HAP-1 (cell line): ENCODE results near the gene MAN1C1.

Source experiments
- DNase-seq, 2 experiments: peaks; one replicate each; pipeline ENCODE4 v3.0.0-alpha.2; 2016 to 2020; ENCODE audit warnings: low spot score in 2 of 2
- H3K27me3 ChIP-seq: fragments of 250-450 bp; sonication (Bioruptor Pico); 2 replicates; pipeline ENCODE4 v1.5.1; 2020; ENCODE audit warnings: low read depth, mild to moderate bottlenecking, moderate library complexity
- H3K36me3 ChIP-seq: fragments of 250-450 bp; sonication (Bioruptor Pico); replicated peaks from 2 replicates; pipeline ENCODE4 v1.5.1; 2020; ENCODE audit warnings: mild to moderate bottlenecking
- H3K4me1 ChIP-seq: fragments of 250-450 bp; sonication (Bioruptor Pico); 2 replicates; pipeline ENCODE4 v1.5.1; 2020; ENCODE audit warnings: mild to moderate bottlenecking
- H3K4me3 ChIP-seq: fragments of 250-450 bp; sonication (Bioruptor Pico); 2 replicates; pipeline ENCODE4 v1.5.1; 2020; ENCODE audit warnings: mild to moderate bottlenecking, moderate library complexity
- H3K9me3 ChIP-seq: fragments of 250-450 bp; sonication (Bioruptor Pico); 2 replicates; pipeline ENCODE4 v1.5.1; 2020; ENCODE audit warnings: mild to moderate bottlenecking, moderate library complexity
- in situ Hi-C: fragments of 300-500 bp; cut with MboI; formaldehyde crosslinking; loops from 3 replicates; pipeline ENCODE4 v1.14.3; 2020; ENCODE audit warnings: low sequenced_read_pairs, inconsistent platforms, mixed read lengths

The MAN1C1 gene

DNA sequence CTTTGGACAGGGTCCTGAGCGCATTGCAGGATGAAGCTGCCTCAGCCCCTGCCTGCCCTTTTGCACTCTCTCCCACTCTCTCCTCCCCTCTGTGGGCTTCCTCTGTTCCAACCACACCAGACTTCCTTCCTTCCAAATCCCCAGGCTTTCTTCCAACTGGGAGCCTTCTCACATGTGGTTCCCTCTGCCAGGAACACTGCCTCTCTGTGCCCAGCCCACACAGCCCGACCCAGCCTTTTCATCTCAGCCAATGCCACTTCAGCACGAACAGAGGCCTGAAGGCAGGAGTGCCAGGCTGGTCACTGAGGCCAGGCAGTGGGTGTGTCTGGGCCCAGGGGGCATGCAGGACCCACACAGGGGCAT is 189.3 kb downstream of the MAN1C1 start:
- in situ Hi-C loops: loop anchor here (25.0 kb wide), 1 partner anchor 394 kb away; the partner anchor contains the start of gene RHCE
- Histone ChIP-seq H3K4me3 (no peak overlapping the region), H3K4me1 (peaks cover 8% of the 10 kb centered on the region), H3K36me3 (peaks cover 44% of the 10 kb centered on the region), H3K27me3 (no peaks in the 10 kb centered on the region), H3K9me3 (no peaks in the 10 kb centered on the region)
- DNase-seq: no peak

- H3K4me1 ChIP-seq: peaks cover 5% of the 10 kb centered on the region
- H3K36me3 ChIP-seq: peaks cover 46% of the 10 kb centered on the region
- no peaks in the 10 kb centered on the region for H3K27me3 ChIP-seq
- in situ Hi-C loops: loop anchor here (25.0 kb wide), 1 partner anchor 394 kb away; the partner anchor contains the start of gene RHCE
- DNase-seq: no peak
- H3K9me3 ChIP-seq: no peaks in the 10 kb centered on the region
- H3K4me3 ChIP-seq: no peak overlapping the region
Observed at GRCh38 chr1:25806418-25806817, 189.8 kb downstream of the MAN1C1 start.

- H3K27me3 ChIP-seq: no peaks in the 10 kb centered on the region
- no peak overlapping the region for H3K4me3 ChIP-seq
- in situ Hi-C loops: loop anchor here (25.0 kb wide), 1 partner anchor 395 kb away; the partner anchor contains the start of gene RHCE
- H3K9me3 ChIP-seq: no peaks in the 10 kb centered on the region
- peaks cover 4% of the 10 kb centered on the region; the same call in 1 of the 2 replicates for H3K4me1 ChIP-seq
- H3K36me3 ChIP-seq: peaks cover 52% of the 10 kb centered on the region
- DNase-seq: no peak
Observed at GRCh38 chr1:25807480-25808390, 191.1 kb downstream of the MAN1C1 start.

- H3K27me3 ChIP-seq: no peaks in the 10 kb centered on the region
- no peak overlapping the region for H3K4me3 ChIP-seq
Observed at GRCh38 chr1:25808481-25809244, 192.1 kb downstream of the MAN1C1 start.

DNA sequence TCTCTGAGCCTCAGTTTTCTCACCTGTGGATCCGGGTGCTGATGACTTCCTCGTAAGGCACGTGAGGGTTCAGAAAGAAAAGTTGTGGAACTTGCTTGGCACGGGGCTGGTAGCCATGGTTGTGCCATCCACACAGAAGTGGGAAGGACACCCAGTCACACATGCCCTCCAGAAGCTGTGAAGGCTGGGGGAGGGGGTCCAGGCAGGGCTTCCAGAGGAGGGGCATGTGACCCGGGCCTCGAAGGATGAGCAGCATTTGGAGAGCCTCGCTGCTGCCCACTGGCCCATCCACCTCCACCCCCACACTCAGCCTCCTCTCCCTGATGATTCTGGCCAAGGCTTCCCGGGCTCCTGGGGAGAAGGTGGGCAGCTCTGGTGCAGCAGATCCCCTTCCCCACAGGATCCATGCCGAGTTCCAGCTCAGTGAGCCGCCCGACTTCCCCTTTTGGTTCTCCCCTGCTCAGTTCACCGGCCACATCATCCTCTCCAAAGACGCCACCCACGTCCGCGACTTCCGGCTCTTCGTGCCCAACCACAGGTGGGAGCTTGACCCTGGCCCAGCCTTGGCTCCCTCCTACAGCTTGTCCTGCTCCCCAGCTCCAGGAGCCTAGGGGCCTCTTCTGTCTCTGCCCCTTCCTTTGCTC is 192.8 kb downstream of the MAN1C1 start:
- in situ Hi-C loops: loop anchor here (25.0 kb wide), 1 partner anchor 397 kb away; the partner anchor contains the start of gene RHCE

More at GRCh38 chr1:25808481-25809244, 192.1 kb downstream of the MAN1C1 start:
- no peaks in the 10 kb centered on the region for H3K4me1 ChIP-seq
- H3K9me3 ChIP-seq: no peaks in the 10 kb centered on the region
- in situ Hi-C loops: loop anchor here (25.0 kb wide), 1 partner anchor 396 kb away; the partner anchor contains the start of gene RHCE
- H3K36me3 ChIP-seq: peaks cover 48% of the 10 kb centered on the region
- DNase-seq: no peak

GRCh38 chr1:25809929-25810328 is 193.3 kb downstream of the MAN1C1 start:
- peaks cover 43% of the 10 kb centered on the region for H3K36me3 ChIP-seq
- no peak for DNase-seq
- H3K4me3 ChIP-seq: no peak overlapping the region
- H3K9me3 ChIP-seq: no peaks in the 10 kb centered on the region
- no peaks in the 10 kb centered on the region for H3K27me3 ChIP-seq
- in situ Hi-C loops: loop anchor here (10.0 to 25.0 kb wide), 2 partner anchors 398 to 565 kb away; partner anchors contain the start of genes RHCE and RSRP1
- H3K4me1 ChIP-seq: no peaks in the 10 kb centered on the region

More for the DNA sequence above, 192.8 kb downstream of the MAN1C1 start:
- no peaks in the 10 kb centered on the region for H3K27me3 ChIP-seq
- no peaks in the 10 kb centered on the region for H3K4me1 ChIP-seq
- no peak overlapping the region for H3K4me3 ChIP-seq
- peaks cover 46% of the 10 kb centered on the region for H3K36me3 ChIP-seq
- H3K9me3 ChIP-seq: no peaks in the 10 kb centered on the region
- DNase-seq: no peak

- Histone ChIP-seq H3K36me3 (peaks cover 36% of the 10 kb centered on the region), H3K4me1 (no peaks in the 10 kb centered on the region), H3K27me3 (no peaks in the 10 kb centered on the region), H3K9me3 (no peaks in the 10 kb centered on the region), H3K4me3 (no peak overlapping the region)
- in situ Hi-C loops: loop anchor here (10.0 to 25.0 kb wide), 2 partner anchors 398 to 566 kb away; partner anchors contain the start of genes RHCE and RSRP1
- DNase-seq: peak; percentile 35 to 89
Observed at GRCh38 chr1:25810341-25811299, 194.0 kb downstream of the MAN1C1 start.

DNA sequence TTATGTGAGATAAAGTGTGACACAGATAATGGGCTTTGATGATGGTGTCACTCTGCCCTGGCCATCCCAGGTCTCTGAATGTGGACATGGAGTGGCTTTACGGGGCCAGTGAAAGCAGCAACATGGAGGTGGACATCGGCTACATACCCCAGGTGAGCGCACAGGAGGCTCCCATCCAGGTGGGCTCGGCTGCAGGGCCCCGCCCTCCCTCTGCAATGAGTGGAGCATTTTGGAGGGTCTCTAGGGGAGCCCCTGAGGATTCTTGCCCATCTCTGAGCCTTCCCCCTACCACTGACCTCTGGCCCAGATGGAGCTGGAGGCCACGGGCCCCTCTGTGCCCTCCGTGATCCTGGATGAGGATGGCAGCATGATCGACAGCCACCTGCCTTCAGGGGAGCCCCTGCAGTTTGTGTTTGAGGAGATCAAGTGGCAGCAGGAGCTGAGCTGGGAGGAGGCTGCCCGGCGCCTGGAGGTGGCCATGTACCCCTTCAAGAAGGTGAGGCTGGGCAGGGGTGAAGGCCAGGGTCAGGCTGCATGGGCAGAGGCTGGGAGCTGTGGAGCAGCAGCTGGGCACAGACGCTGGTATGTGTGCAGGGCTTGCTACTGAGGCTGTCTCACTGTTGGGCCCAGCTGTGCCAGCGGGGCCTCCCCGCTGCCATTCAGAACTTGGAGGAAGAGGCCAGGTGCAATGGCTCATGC is 194.9 kb downstream of the MAN1C1 start:
- DNase-seq: no peak
- H3K27me3 ChIP-seq: no peaks in the 10 kb centered on the region
- peaks cover 36% of the 10 kb centered on the region for H3K36me3 ChIP-seq
- in situ Hi-C loops: loop anchor here (10.0 to 25.0 kb wide), 2 partner anchors 399 to 567 kb away; partner anchors contain the start of genes RHCE and RSRP1
- no peak overlapping the region for H3K4me3 ChIP-seq
- H3K9me3 ChIP-seq: no peaks in the 10 kb centered on the region
- no peaks in the 10 kb centered on the region for H3K4me1 ChIP-seq

DNA sequence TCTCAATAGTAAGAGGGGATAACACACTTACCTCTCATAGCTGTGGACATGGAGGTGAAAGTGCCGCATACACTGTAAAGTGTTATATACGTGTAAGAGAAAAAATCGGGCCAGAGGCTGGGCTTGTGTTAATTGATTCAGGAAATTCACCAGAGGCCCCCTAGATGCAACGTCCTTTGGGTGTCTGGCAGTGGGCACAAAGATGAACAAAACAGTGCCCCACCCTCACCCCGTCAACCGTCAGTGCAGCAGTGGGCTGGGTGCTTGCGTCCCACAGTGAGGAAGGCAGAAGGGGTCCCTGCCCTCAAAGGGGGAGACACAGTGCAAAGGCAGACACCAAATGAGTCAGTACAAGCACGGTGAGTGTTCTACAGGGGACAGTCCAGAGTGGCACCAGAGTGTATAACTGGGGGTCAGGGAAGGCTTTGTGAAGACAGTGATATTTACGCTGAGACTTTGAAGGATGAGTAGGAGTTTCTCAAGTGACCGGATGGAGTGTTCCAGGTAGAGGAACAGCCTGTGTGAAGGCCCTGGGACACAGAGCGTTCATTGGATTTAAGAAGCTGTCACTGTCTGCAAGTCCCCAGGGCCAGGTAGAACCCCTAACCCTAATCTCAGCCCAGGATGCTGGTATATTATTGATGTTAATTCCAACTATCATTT is 196.6 kb downstream of the MAN1C1 start:
- Histone ChIP-seq H3K36me3 (peaks cover 31% of the 10 kb centered on the region), H3K27me3 (no peaks in the 10 kb centered on the region), H3K9me3 (no peaks in the 10 kb centered on the region), H3K4me1 (no peaks in the 10 kb centered on the region), H3K4me3 (no peak overlapping the region)
- no peak for DNase-seq
- in situ Hi-C loops: loop anchor here (10.0 to 25.0 kb wide), 2 partner anchors 401 to 568 kb away; partner anchors contain the start of genes RHCE and RSRP1

GRCh38 chr1:25813734-25814471 is 197.3 kb downstream of the MAN1C1 start:
- peaks cover 29% of the 10 kb centered on the region for H3K36me3 ChIP-seq
- H3K9me3 ChIP-seq: no peaks in the 10 kb centered on the region
- H3K4me3 ChIP-seq: no peak overlapping the region
- in situ Hi-C loops: loop anchor here (10.0 to 25.0 kb wide), 2 partner anchors 402 to 569 kb away; partner anchors contain the start of genes RHCE and RSRP1
- peaks cover 5% of the 10 kb centered on the region for H3K4me1 ChIP-seq
- DNase-seq: no peak
- no peaks in the 10 kb centered on the region for H3K27me3 ChIP-seq
